Measurements from ENCODE around the gene AMHR2.
A peak's percentile ranks its signal among the peaks of the same experiment; 100 is the strongest.
"Not testable (repeated sequence)": the region's sequence is repeated elsewhere in the genome, so short reads cannot be mapped to it uniquely, and the experiment has no call there.

AMHR2 gene

GRCh38 chr12:53423597-53423996, at the start of gene AMHR2:
TSS of gene AMHR2 (plus strand) at chr12:53423855. CDS start at chr12:53423935, 80 bp downstream.
- no peak for DNase-seq (ENCODE audit: low read depth)
- no peak within 1 kb of the TSS for H3K4me3 ChIP-seq (ENCODE audit: low read length)
- no peak for TF ChIP-seq CTCF (conservative IDR thresholded peaks at IDR 0.05; ENCODE audit: low read depth, low read length)

- H3K4me3 ChIP-seq (ENCODE audit: low read length); DNase-seq (ENCODE audit: low read depth): not testable (repeated sequence)
Observed at GRCh38 chr12:53374277-53374676, 49.4 kb upstream of the AMHR2 start.

- TF ChIP-seq CTCF (conservative IDR thresholded peaks at IDR 0.05; ENCODE audit: low read depth, low read length), result no peak
- H3K4me3 ChIP-seq (ENCODE audit: low read length), result no peak overlapping the region
- DNase-seq (ENCODE audit: low read depth), result no peak
Observed at GRCh38 chr12:53376747-53377146, 46.9 kb upstream of the AMHR2 start.

- no peak for TF ChIP-seq CTCF (conservative IDR thresholded peaks at IDR 0.05; ENCODE audit: low read depth, low read length)
- H3K4me3 ChIP-seq (ENCODE audit: low read length), result no peak overlapping the region
- DNase-seq (ENCODE audit: low read depth), result no peak
Observed at GRCh38 chr12:53378222-53378621, 45.4 kb upstream of the AMHR2 start.

GRCh38 chr12:53378724-53379388, 44.8 kb upstream of the AMHR2 start:
- no peak for DNase-seq (ENCODE audit: low read depth)
- peak overlapping the region; percentile 53 for H3K4me3 ChIP-seq (ENCODE audit: low read length)
- TF ChIP-seq CTCF (conservative IDR thresholded peaks at IDR 0.05; ENCODE audit: low read depth, low read length), result no peak

- peak; percentile 100 for DNase-seq (ENCODE audit: low read depth)
- H3K4me3 ChIP-seq (ENCODE audit: low read length), result peak overlapping the region; percentile 53
- no peak for TF ChIP-seq CTCF (conservative IDR thresholded peaks at IDR 0.05; ENCODE audit: low read depth, low read length)
Observed at GRCh38 chr12:53379389-53380103, 44.1 kb upstream of the AMHR2 start.

- DNase-seq (ENCODE audit: low read depth), result peak; percentile 55
- no peak for TF ChIP-seq CTCF (conservative IDR thresholded peaks at IDR 0.05; ENCODE audit: low read depth, low read length)
Observed at GRCh38 chr12:53380104-53380793, 43.4 kb upstream of the AMHR2 start, which contains the start of gene SP1. TSS of gene SP1 (plus strand) at chr12:53380176. CDS start at chr12:53380292, 116 bp downstream.

More at GRCh38 chr12:53380104-53380793, 43.4 kb upstream of the AMHR2 start, which contains the start of gene SP1:
- peak within 1 kb of the TSS; percentile 57 for H3K4me3 ChIP-seq (ENCODE audit: low read length)
